GM23248 (cell line): ENCODE data around the gene PRICKLE1.

Source experiments
- EZH2 ChIP-seq: fragments of 200-600 bp; sonication (generic); IDR thresholded peaks from 2 replicates; pipeline ENCODE4 v1.6.1; 2018; ENCODE audit warnings: antibody characterized with exemption, mild to moderate bottlenecking; ENCODE audit not compliant: insufficient read depth, poor library complexity, severe bottlenecking
- EZH2phosphoT487 ChIP-seq: fragments of 200-600 bp; sonication (generic); IDR thresholded peaks from 2 replicates; pipeline ENCODE4 v1.6.1; 2018; ENCODE audit warnings: antibody characterized with exemption, moderate library complexity, mild to moderate bottlenecking, low read depth; ENCODE audit not compliant: insufficient read depth

GRCh38 chr12:42502682-42503081 lies 86.9 kb downstream of the PRICKLE1 start:
- no peak for TF ChIP-seq EZH2phosphoT487
- TF ChIP-seq EZH2: no peak
